Measurements from ENCODE around the gene C4A.
"Not testable (repeated sequence)": the region's sequence is repeated elsewhere in the genome, so short reads cannot be mapped to it uniquely, and the experiment has no call there.

Gene C4A

GRCh38 chr6:31989363-31989762 lies 7.5 kb downstream of the C4A start:
- not testable (repeated sequence) for H3K36me3 Mint-ChIP-seq (ENCODE audit: low read depth); H3K27me3 Mint-ChIP-seq; H3K4me1 Mint-ChIP-seq (ENCODE audit: low read depth); H3K27ac Mint-ChIP-seq; H3K4me3 Mint-ChIP-seq; H3K9me3 Mint-ChIP-seq

- not testable (repeated sequence) for H3K4me3 Mint-ChIP-seq; H3K4me1 Mint-ChIP-seq (ENCODE audit: low read depth); H3K27me3 Mint-ChIP-seq; H3K27ac Mint-ChIP-seq; H3K36me3 Mint-ChIP-seq (ENCODE audit: low read depth); H3K9me3 Mint-ChIP-seq
Observed at GRCh38 chr6:31994421-31994820, 12.6 kb downstream of the C4A start.

- H3K27ac Mint-ChIP-seq; H3K36me3 Mint-ChIP-seq (ENCODE audit: low read depth); H3K4me1 Mint-ChIP-seq (ENCODE audit: low read depth); H3K27me3 Mint-ChIP-seq; H3K9me3 Mint-ChIP-seq; H3K4me3 Mint-ChIP-seq: not testable (repeated sequence)
Observed at GRCh38 chr6:31996385-31996784, 14.5 kb downstream of the C4A start.

GRCh38 chr6:32002546-32003268 lies 20.9 kb downstream of the C4A start:
- not testable (repeated sequence) for H3K27ac Mint-ChIP-seq; H3K27me3 Mint-ChIP-seq; H3K4me1 Mint-ChIP-seq (ENCODE audit: low read depth); H3K4me3 Mint-ChIP-seq; H3K36me3 Mint-ChIP-seq (ENCODE audit: low read depth); H3K9me3 Mint-ChIP-seq

- H3K4me3 Mint-ChIP-seq; H3K36me3 Mint-ChIP-seq (ENCODE audit: low read depth); H3K9me3 Mint-ChIP-seq; H3K4me1 Mint-ChIP-seq (ENCODE audit: low read depth); H3K27me3 Mint-ChIP-seq; H3K27ac Mint-ChIP-seq: not testable (repeated sequence)
Observed at GRCh38 chr6:32003301-32003700, 21.4 kb downstream of the C4A start.

- not testable (repeated sequence) for H3K4me3 Mint-ChIP-seq; H3K27ac Mint-ChIP-seq; H3K36me3 Mint-ChIP-seq (ENCODE audit: low read depth); H3K27me3 Mint-ChIP-seq; H3K4me1 Mint-ChIP-seq (ENCODE audit: low read depth); H3K9me3 Mint-ChIP-seq
Observed at GRCh38 chr6:32004393-32004792, 22.5 kb downstream of the C4A start.

- H3K4me1 Mint-ChIP-seq (ENCODE audit: low read depth); H3K27me3 Mint-ChIP-seq; H3K27ac Mint-ChIP-seq; H3K9me3 Mint-ChIP-seq; H3K4me3 Mint-ChIP-seq; H3K36me3 Mint-ChIP-seq (ENCODE audit: low read depth): not testable (repeated sequence)
Observed at GRCh38 chr6:32004864-32005537, 23.1 kb downstream of the C4A start.

GRCh38 chr6:32005538-32005880 lies 23.7 kb downstream of the C4A start:
- not testable (repeated sequence) for H3K36me3 Mint-ChIP-seq (ENCODE audit: low read depth); H3K4me3 Mint-ChIP-seq; H3K9me3 Mint-ChIP-seq; H3K4me1 Mint-ChIP-seq (ENCODE audit: low read depth); H3K27ac Mint-ChIP-seq; H3K27me3 Mint-ChIP-seq

- H3K27me3 Mint-ChIP-seq; H3K4me3 Mint-ChIP-seq; H3K27ac Mint-ChIP-seq; H3K4me1 Mint-ChIP-seq (ENCODE audit: low read depth); H3K36me3 Mint-ChIP-seq (ENCODE audit: low read depth); H3K9me3 Mint-ChIP-seq: not testable (repeated sequence)
Observed at GRCh38 chr6:32005991-32006529, 24.2 kb downstream of the C4A start.

- H3K9me3 Mint-ChIP-seq; H3K4me1 Mint-ChIP-seq (ENCODE audit: low read depth); H3K36me3 Mint-ChIP-seq (ENCODE audit: low read depth); H3K27me3 Mint-ChIP-seq; H3K4me3 Mint-ChIP-seq; H3K27ac Mint-ChIP-seq: not testable (repeated sequence)
Observed at GRCh38 chr6:32007086-32007485, 25.2 kb downstream of the C4A start.

- H3K4me1 Mint-ChIP-seq (ENCODE audit: low read depth); H3K9me3 Mint-ChIP-seq; H3K27me3 Mint-ChIP-seq; H3K4me3 Mint-ChIP-seq; H3K27ac Mint-ChIP-seq; H3K36me3 Mint-ChIP-seq (ENCODE audit: low read depth): not testable (repeated sequence)
Observed at GRCh38 chr6:32008037-32008436, 26.2 kb downstream of the C4A start.

- not testable (repeated sequence) for H3K36me3 Mint-ChIP-seq (ENCODE audit: low read depth); H3K27ac Mint-ChIP-seq; H3K27me3 Mint-ChIP-seq; H3K9me3 Mint-ChIP-seq; H3K4me3 Mint-ChIP-seq; H3K4me1 Mint-ChIP-seq (ENCODE audit: low read depth)
Observed at GRCh38 chr6:32008616-32009015, 26.8 kb downstream of the C4A start.

GRCh38 chr6:32009537-32009936 lies 27.7 kb downstream of the C4A start:
- not testable (repeated sequence) for H3K4me1 Mint-ChIP-seq (ENCODE audit: low read depth); H3K27me3 Mint-ChIP-seq; H3K9me3 Mint-ChIP-seq; H3K4me3 Mint-ChIP-seq; H3K36me3 Mint-ChIP-seq (ENCODE audit: low read depth); H3K27ac Mint-ChIP-seq

- not testable (repeated sequence) for H3K36me3 Mint-ChIP-seq (ENCODE audit: low read depth); H3K27me3 Mint-ChIP-seq; H3K4me1 Mint-ChIP-seq (ENCODE audit: low read depth); H3K4me3 Mint-ChIP-seq; H3K27ac Mint-ChIP-seq; H3K9me3 Mint-ChIP-seq
Observed at GRCh38 chr6:32010856-32011530, 29.1 kb downstream of the C4A start.

GRCh38 chr6:32012941-32013617 lies 31.2 kb downstream of the C4A start:
- H3K27me3 Mint-ChIP-seq; H3K9me3 Mint-ChIP-seq; H3K4me1 Mint-ChIP-seq (ENCODE audit: low read depth); H3K27ac Mint-ChIP-seq; H3K36me3 Mint-ChIP-seq (ENCODE audit: low read depth); H3K4me3 Mint-ChIP-seq: not testable (repeated sequence)

All from stimulated activated naive CD8-positive, alpha-beta T cell treated with anti-CD3 and anti-CD28 coated beads, Interleukin-15, Interleukin-2, amounts not matched to agents 100 ng/mL and 50 ng/mL, for 24 hours (primary cell).